PFSK-1 (cell line): ENCODE measurements around the gene APP.

ENCODE experiments used
- POLR2AphosphoS5 ChIP-seq: IDR thresholded peaks from 2 replicates; pipeline ENCODE4 v1.6.1; 2012; ENCODE audit warnings: low read depth, mild to moderate bottlenecking, control low read depth, low read length, moderate library complexity
- REST ChIP-seq, 2 experiments: IDR thresholded peaks; 2 replicates each; pipeline versions ENCODE4 v1.6.1 to v1.8.0; 2011 to 2012; ENCODE audit warnings: low read depth in 2 of 2, low read length in 2 of 2, control low read depth in 1 of 2, inconsistent platforms in 1 of 2, mild to moderate bottlenecking in 1 of 2, moderate library complexity in 1 of 2; ENCODE audit not compliant: insufficient read depth in 1 of 2
- SIN3A ChIP-seq: IDR thresholded peaks from 2 replicates; pipeline ENCODE4 v1.6.1; 2012; ENCODE audit warnings: mild to moderate bottlenecking, low read length, moderate library complexity, borderline replicate concordance; ENCODE audit not compliant: insufficient read depth

GRCh38 chr21:25987531-25987930 is 183.0 kb downstream of the APP start:
- TF ChIP-seq POLR2AphosphoS5 (no peak), REST (IDR thresholded peaks at IDR 0.05; ENCODE audit: insufficient read depth in 1 of 2, low read depth in 2 of 2, low read length in 2 of 2) (no peak), SIN3A (no peak)
